Memory B cell (primary cell): ENCODE measurements around the gene DUSP8.
A peak's percentile ranks its signal among the peaks of the same experiment; 100 is the strongest.
"Not testable (repeated sequence)": the region's sequence is repeated elsewhere in the genome, so short reads cannot be mapped to it uniquely, and the experiment has no call there.

Source experiments
- ATAC-seq: fragments of 150-1000 bp; cut with Tn5 transposase; 2 replicates; pipeline ENCODE4 v1.10.0; 2021; ENCODE audit warnings: low read depth, mild to moderate bottlenecking, moderate library complexity
- DNase-seq, 2 donors: peaks; one replicate each; pipeline ENCODE4 v3.0.0; 2022; ENCODE audit warnings: low spot score in 2 of 2
- H3K27ac Mint-ChIP-seq: one replicate; pipeline ENCODE4 v1.8.0; 2022; ENCODE audit warnings: mild to moderate bottlenecking, moderate library complexity, mixed read lengths
- H3K27me3 Mint-ChIP-seq: one replicate; pipeline ENCODE4 v1.8.0; 2022; ENCODE audit warnings: mixed read lengths
- H3K36me3 Mint-ChIP-seq: one replicate; pipeline ENCODE4 v1.8.0; 2022; ENCODE audit warnings: mild to moderate bottlenecking, mixed read lengths
- H3K4me1 Mint-ChIP-seq: one replicate; pipeline ENCODE4 v1.8.0; 2022; ENCODE audit warnings: mixed read lengths
- H3K4me3 Mint-ChIP-seq: one replicate; pipeline ENCODE4 v1.8.0; 2022; ENCODE audit warnings: mild to moderate bottlenecking, moderate library complexity, mixed read lengths
- H3K9me3 Mint-ChIP-seq: one replicate; pipeline ENCODE4 v1.8.0; 2022; ENCODE audit warnings: mixed read lengths

The DUSP8 gene, protein sequence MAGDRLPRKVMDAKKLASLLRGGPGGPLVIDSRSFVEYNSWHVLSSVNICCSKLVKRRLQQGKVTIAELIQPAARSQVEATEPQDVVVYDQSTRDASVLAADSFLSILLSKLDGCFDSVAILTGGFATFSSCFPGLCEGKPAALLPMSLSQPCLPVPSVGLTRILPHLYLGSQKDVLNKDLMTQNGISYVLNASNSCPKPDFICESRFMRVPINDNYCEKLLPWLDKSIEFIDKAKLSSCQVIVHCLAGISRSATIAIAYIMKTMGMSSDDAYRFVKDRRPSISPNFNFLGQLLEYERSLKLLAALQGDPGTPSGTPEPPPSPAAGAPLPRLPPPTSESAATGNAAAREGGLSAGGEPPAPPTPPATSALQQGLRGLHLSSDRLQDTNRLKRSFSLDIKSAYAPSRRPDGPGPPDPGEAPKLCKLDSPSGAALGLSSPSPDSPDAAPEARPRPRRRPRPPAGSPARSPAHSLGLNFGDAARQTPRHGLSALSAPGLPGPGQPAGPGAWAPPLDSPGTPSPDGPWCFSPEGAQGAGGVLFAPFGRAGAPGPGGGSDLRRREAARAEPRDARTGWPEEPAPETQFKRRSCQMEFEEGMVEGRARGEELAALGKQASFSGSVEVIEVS

DNA sequence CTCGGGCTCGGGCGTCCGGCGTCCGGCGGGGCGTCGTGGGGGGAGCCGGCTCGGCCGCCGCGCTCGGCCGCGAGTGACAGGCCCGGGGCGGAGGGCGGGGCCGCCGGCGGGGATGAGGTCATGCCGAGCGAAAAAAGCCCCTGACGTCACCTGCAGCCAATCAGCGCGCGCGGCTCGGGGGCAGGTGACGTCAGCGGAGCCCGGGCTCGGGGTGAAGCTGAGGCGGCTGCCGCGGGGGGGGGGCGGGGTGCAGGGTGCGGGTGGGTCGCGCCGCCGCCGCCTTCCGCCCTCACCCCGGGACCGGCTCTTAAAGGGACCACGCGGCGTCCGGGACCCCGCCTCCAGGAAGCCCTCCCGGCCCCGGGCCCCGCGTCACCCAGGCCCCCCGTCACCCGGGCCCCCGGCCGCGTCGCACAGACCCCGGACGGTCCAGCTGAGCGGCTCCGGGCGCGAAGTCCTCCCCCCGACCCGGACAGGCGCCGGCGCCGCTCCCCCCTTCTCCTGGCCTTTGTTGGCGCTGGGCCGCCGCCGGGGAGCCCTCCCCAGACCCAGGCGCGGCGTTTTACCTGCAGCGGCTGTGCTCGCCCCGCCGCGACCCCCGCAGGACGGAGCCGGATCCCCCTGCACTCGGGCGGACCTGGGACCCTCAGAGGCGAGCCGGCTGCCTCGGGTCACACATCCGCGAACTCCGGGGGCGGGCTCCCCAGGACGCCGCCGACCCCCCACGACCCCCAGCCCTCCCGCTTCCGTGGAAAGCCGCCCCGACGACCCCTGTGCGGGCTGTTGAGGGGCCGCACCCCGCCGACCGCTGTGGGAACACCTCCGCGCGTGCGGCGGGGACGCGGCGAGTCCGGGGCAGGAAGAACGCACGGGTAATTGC lies at the start of gene DUSP8:
DUSP8 (minus strand) TSS at position 75 of the 880 bp plus-strand sequence. CDS start 6,445 bp downstream, outside the sequence.
- H3K4me3 Mint-ChIP-seq, result peak within 1 kb of the TSS; percentile 93
- peak; percentile 94 to 96 for DNase-seq
- no peaks in the 10 kb centered on the region for H3K9me3 Mint-ChIP-seq
- ATAC-seq, result peak; percentile 59
- H3K27ac Mint-ChIP-seq, result peak within 1 kb of the TSS; percentile 96
- H3K27me3 Mint-ChIP-seq, result peaks cover 6% of the 10 kb centered on the region
- no peaks in the 10 kb centered on the region for H3K36me3 Mint-ChIP-seq
- peaks cover 15% of the 10 kb centered on the region for H3K4me1 Mint-ChIP-seq

DNA sequence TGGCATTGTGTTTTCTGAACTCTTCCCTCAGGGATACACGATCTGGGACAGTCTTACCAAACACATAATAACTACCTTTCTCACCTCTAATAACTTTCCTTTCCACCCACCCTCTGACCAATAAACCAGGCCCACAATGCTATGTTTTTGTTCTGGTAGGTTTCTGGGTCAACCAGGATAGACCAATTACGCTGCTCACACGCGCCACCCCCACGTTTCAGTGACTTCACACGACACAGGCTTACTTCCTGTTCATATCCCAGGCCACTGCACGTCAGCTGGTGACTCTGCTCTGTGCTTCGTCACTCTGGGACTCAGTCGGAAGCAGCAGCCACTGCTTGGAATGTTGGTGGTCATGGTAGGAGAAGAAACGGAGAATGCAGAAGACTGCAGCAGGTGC lies 47.4 kb upstream of the DUSP8 start:
- no peak overlapping the region for H3K4me3 Mint-ChIP-seq
- H3K36me3 Mint-ChIP-seq, result no peaks in the 10 kb centered on the region
- DNase-seq (no peak), ATAC-seq (peak; percentile 63)
- H3K4me1 Mint-ChIP-seq, result peaks cover 2% of the 10 kb centered on the region
- H3K9me3 Mint-ChIP-seq, result no peaks in the 10 kb centered on the region
- no peak overlapping the region for H3K27ac Mint-ChIP-seq
- peaks cover 22% of the 10 kb centered on the region for H3K27me3 Mint-ChIP-seq

DNA sequence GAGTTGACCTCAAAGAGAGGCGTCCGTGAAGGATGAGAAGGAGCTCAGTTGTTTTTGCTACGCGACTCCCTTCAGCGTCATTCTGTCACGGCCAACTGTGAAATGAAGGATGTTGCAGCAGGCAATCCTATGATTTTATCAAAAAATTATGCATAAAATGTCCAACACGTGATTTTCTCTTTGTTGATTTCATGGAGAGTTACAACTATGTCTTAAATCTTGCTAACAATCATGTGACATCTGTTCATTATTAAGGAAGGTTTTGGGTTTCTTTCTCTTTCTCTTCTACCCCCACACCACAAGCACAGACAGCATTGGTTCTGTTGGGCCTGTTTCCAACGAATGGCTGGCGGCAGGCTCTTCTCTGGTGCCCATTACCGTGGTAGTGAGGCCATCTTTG lies 46.2 kb upstream of the DUSP8 start:
- no peak for ATAC-seq
- no peak overlapping the region for H3K27ac Mint-ChIP-seq

DNA sequence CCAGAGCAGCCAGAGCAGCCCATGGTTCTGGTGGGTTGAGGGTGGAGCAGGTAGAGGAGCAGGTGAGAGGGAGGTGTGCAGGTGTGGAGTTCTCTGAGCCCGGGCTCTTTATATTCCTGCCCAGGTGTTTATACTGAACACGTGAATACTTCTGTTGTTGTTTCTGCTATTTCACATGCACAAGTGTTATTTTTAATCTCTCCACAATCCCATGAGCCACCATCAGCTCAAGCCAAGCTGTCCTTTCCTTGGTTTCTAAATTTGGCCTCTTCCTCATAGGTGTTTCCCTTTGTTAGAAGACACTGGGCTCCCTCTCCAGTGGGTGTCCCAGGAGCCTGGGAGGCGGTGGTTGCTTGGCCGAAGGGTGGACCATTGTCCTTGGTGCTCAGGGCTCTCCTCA lies 36.3 kb upstream of the DUSP8 start, which contains the start of gene KRTAP5-3:
KRTAP5-3 (minus strand) TSS at position 101 of the 400 bp plus-strand sequence; CDS start at position 23, 78 bp downstream.
- DNase-seq, result no peak
- ATAC-seq, result no peak
- Mint-ChIP-seq H3K27ac (no peak within 1 kb of the TSS), H3K4me3 (no peak within 1 kb of the TSS), H3K9me3 (no peaks in the 10 kb centered on the region), H3K27me3 (peaks cover 4% of the 10 kb centered on the region), H3K36me3 (no peaks in the 10 kb centered on the region), H3K4me1 (peaks cover 13% of the 10 kb centered on the region)

More for the DNA sequence above, 46.2 kb upstream of the DUSP8 start:
- no peak overlapping the region for H3K4me3 Mint-ChIP-seq
- DNase-seq, result no peak
- peaks cover 2% of the 10 kb centered on the region for H3K4me1 Mint-ChIP-seq
- peaks cover 22% of the 10 kb centered on the region for H3K27me3 Mint-ChIP-seq
- no peaks in the 10 kb centered on the region for H3K9me3 Mint-ChIP-seq
- H3K36me3 Mint-ChIP-seq, result no peaks in the 10 kb centered on the region

DNA sequence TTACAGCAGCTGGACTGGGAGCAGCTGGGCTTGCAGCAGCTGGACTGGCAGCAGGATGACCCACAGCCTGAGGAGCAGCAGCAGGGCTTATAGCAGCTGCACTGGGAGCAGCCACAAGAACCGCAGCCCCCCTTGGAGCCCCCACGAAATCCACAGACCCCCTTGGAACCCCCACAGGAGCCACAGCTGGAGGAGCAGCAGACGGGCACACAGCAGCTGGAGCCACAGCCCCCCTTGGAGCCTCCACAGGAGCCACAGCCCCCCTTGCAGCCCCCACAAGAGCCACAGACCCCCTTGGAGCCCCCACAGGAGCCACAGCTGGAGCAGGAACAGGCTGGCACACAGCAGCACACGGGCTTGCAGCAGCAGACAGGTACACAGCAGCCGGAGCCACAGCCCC lies 35.8 kb upstream of the DUSP8 start:
- not testable (repeated sequence) for H3K27me3 Mint-ChIP-seq, H3K4me3 Mint-ChIP-seq, ATAC-seq, DNase-seq, H3K27ac Mint-ChIP-seq, H3K9me3 Mint-ChIP-seq, H3K36me3 Mint-ChIP-seq
- peaks cover 17% of the 10 kb centered on the region for H3K4me1 Mint-ChIP-seq

DNA sequence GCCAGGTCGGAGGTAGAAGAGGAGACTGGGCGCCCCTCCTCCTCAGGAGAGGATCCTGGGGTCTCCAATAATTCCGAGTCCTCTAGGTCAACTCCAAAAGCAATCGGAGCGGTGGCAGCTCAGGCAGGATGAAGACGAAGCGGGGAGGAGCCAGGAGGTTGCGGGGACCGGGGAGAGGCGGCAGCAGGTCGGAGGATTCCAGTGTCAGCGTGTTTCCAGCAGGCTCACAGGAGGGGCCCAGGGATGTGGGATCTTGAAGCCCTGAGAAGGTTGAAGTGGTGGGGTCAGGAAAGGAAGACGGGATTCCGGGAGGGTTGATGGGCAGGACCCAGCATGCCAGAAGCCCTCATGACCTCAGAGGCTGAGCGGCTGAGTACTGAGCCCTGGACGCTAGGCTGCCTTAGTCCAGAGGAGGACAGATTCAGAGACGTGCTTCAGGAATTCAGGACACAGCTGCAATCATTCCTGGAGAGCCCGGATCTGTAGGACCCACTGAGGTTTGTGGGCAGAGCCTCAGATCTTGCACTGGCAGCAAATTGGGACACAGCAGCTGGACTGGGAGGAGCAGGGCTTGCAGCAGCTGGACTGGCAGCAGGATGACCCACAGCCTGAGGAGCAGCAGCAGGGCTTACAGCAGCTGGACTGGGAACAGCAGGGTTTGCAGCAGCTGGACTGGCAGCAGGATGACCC lies 35.2 kb upstream of the DUSP8 start:
- H3K9me3 Mint-ChIP-seq, H3K4me3 Mint-ChIP-seq, DNase-seq, H3K27ac Mint-ChIP-seq, H3K36me3 Mint-ChIP-seq, H3K27me3 Mint-ChIP-seq, ATAC-seq: not testable (repeated sequence)
- peaks cover 17% of the 10 kb centered on the region for H3K4me1 Mint-ChIP-seq

- not testable (repeated sequence) for H3K36me3 Mint-ChIP-seq, H3K9me3 Mint-ChIP-seq, H3K27me3 Mint-ChIP-seq
- peak; percentile 91 for ATAC-seq
- Mint-ChIP-seq H3K27ac (peak overlapping the region; percentile 94), H3K4me3 (peak overlapping the region; percentile 73), H3K4me1 (peaks cover 22% of the 10 kb centered on the region)
- peak; percentile 49 to 60 for DNase-seq
Observed at GRCh38 chr11:1605923-1606322, 33.9 kb upstream of the DUSP8 start.

DNA sequence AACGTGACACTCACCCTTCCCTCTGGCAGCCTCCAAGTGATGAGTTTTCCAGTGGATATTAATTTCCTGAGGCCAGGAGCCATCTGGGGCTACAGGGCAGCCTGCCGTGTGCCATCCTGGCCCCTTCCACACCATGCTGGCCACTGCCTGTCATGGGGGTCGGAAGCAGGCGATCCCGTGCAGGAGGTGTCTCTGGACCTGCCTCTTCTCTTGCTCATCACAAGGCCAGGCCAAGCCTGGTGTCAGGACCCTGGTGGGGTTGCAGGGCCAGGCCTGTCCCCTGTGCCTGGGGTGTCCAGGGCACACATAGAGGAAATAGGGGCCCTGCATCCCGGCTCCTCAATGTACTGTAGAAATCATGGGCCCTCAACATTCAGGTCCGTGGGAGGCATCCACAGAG lies 32.6 kb upstream of the DUSP8 start:
- no peak overlapping the region for H3K27ac Mint-ChIP-seq
- no peak overlapping the region for H3K4me3 Mint-ChIP-seq
- no peaks in the 10 kb centered on the region for H3K9me3 Mint-ChIP-seq
- H3K27me3 Mint-ChIP-seq, result no peaks in the 10 kb centered on the region
- H3K36me3 Mint-ChIP-seq, result no peaks in the 10 kb centered on the region
- peaks cover 26% of the 10 kb centered on the region for H3K4me1 Mint-ChIP-seq
- no peak for DNase-seq
- no peak for ATAC-seq

DNA sequence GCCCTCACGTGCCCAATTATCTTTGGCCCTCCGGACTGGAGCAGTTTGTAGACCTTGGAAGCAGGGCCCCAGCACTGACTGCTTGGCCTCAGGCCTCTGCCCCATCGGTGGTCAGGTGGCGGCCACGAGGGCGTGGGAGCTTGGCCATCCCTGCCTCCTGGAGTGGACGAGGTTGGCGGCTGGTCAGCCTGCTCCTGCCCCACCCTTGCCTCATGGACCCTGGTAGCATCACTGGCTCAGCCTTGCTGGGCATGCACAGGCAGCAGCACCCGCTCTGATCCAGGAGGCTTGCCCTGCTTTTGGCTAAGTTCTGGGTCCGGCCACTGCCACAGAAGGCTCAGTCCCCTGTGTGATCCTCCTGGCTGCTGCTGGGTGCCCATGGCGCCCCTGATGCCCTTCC lies 32.1 kb upstream of the DUSP8 start:
- DNase-seq (no peak), ATAC-seq (no peak)
- Mint-ChIP-seq H3K27ac (no peak overlapping the region), H3K36me3 (no peaks in the 10 kb centered on the region), H3K4me3 (no peak overlapping the region), H3K4me1 (peaks cover 26% of the 10 kb centered on the region), H3K27me3 (no peaks in the 10 kb centered on the region), H3K9me3 (no peaks in the 10 kb centered on the region)

DNA sequence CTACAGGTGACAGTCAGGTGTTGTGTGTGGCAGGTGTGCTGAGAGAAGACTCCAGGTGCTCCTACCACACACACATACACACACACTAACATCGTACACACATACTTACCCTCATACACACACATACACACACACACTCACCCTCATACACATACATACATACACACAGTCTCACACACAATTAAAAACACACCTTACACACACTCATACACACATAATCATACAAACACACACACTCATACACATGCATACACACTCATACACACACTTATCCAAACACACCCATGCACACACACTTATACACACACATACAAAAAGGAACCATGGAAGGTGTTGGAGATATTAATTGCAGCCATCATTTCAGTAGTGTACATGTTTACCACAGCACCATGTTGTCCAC lies 31.6 kb upstream of the DUSP8 start:
- Mint-ChIP-seq H3K36me3 (no peaks in the 10 kb centered on the region), H3K9me3 (no peaks in the 10 kb centered on the region), H3K27me3 (no peaks in the 10 kb centered on the region), H3K4me3 (no peak overlapping the region), H3K4me1 (peaks cover 26% of the 10 kb centered on the region), H3K27ac (no peak overlapping the region)
- no peak for DNase-seq
- no peak for ATAC-seq

DNA sequence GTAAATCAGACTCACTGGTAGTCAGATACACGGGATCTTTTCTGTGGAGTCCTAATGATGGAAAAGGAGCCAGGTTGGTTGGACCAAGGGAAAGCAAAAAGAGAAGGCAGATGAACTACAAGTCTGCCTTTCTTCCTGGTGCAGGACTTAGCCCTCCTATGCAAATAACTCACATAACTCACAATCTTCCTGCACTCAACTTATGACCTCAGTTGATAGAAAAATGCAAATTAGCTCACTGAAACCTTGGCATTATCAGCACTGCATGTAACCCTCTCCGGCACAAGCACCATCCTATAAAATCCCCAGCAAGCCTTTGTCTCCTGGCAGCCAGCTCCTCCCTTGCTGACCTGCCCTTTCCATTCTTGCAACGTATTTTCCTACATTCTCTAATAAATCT lies 29.6 kb upstream of the DUSP8 start:
- not testable (repeated sequence) for H3K9me3 Mint-ChIP-seq, DNase-seq, H3K27me3 Mint-ChIP-seq, H3K36me3 Mint-ChIP-seq, H3K27ac Mint-ChIP-seq
- peak overlapping the region; percentile 59 for H3K4me3 Mint-ChIP-seq
- peaks cover 26% of the 10 kb centered on the region for H3K4me1 Mint-ChIP-seq
- ATAC-seq, result peak; percentile 83

GRCh38 chr11:1600626-1601025 lies 28.6 kb upstream of the DUSP8 start:
- DNase-seq, result no peak
- Mint-ChIP-seq H3K9me3 (no peaks in the 10 kb centered on the region), H3K27me3 (peaks cover 6% of the 10 kb centered on the region), H3K4me3 (no peak overlapping the region), H3K4me1 (peaks cover 19% of the 10 kb centered on the region), H3K36me3 (peaks cover 5% of the 10 kb centered on the region), H3K27ac (no peak overlapping the region)
- ATAC-seq, result no peak

DNA sequence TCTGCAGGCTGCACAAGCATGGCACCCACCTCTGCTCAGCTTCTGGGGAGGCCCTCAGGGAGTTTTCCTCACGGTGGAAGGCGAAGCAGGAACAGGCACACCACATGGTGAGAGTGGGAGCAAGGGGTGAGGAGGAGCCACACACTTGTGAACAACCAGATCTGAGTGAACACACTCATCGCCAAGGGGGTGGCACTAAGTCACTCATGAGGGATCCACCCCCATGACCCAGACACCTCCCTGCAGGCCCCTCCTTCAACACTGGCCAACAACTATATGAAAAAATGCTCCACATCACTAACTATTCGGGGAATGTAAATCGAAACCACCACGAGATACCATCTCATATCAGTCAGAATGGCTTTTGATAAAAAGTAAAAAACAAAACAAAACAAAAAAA lies 26.7 kb upstream of the DUSP8 start:
- no peaks in the 10 kb centered on the region for H3K9me3 Mint-ChIP-seq
- H3K27ac Mint-ChIP-seq, result no peak overlapping the region
- H3K27me3 Mint-ChIP-seq, result peaks cover 6% of the 10 kb centered on the region
- DNase-seq (no peak), ATAC-seq (no peak)
- H3K36me3 Mint-ChIP-seq, result peaks cover 5% of the 10 kb centered on the region
- H3K4me1 Mint-ChIP-seq, result peaks cover 25% of the 10 kb centered on the region
- no peak overlapping the region for H3K4me3 Mint-ChIP-seq
